AG04450 (cell line): ENCODE results near the gene B3GNT7. TPM values are rescaled to one million over a fixed set of nuclear protein-coding genes. Genes with fewer than 3 reads are reported as not detected.

ENCODE experiments used
- CTCF ChIA-PET: fragments of 300-600, 350-600 bp; formaldehyde crosslinking; extraction: SDS; loops from one replicate; lab custom pipeline; 2022; ENCODE audit warnings: antibody characterized with exemption, inconsistent platforms; lab: Charles Lee
- POLR2A ChIA-PET: fragments of 350-600 bp; formaldehyde crosslinking; extraction: SDS; loops from one replicate; lab custom pipeline; 2021; ENCODE audit warnings: antibody characterized with exemption, inconsistent platforms; lab: Yijun Ruan, JAX
- DNase-seq: peaks from one replicate; pipeline ENCODE4 v3.0.0-alpha.2; 2011; ENCODE audit warnings: low read depth, low spot score
- H3K27ac ChIP-seq: one replicate; pipeline ENCODE4 v1.5.1; 2012; ENCODE audit warnings: low read depth, low read length, control low read depth
- H3K27me3 ChIP-seq: one replicate; pipeline ENCODE4 v1.6.0; 2012; ENCODE audit warnings: low read length; ENCODE audit not compliant: control insufficient read depth, insufficient read depth
- H3K4me3 ChIP-seq: 2 replicates; pipeline ENCODE4 v1.5.1; 2011; ENCODE audit warnings: mild to moderate bottlenecking, low read depth, low read length, control low read depth
- H3K9me3 ChIP-seq: 2 replicates; pipeline ENCODE4 v1.5.1; 2012; ENCODE audit warnings: low read length; ENCODE audit not compliant: control insufficient read depth, insufficient read depth
- CTCF ChIP-seq: IDR thresholded peaks from 2 replicates; pipeline ENCODE4 v1.5.1; 2011; ENCODE audit warnings: low read depth, low read length, control low read depth, inconsistent platforms
- polyA plus RNA-seq: library from polyadenylated mRNA; depleted of rRNA; stranded (reverse); fragments of >200 nt; gene quantifications from 2 replicates; pipeline ENCODE4 v1.2.3, GENCODE V29; 2011

Gene B3GNT7
- polyA plus RNA-seq, 1 experiment = 0.06 TPM

DNA sequence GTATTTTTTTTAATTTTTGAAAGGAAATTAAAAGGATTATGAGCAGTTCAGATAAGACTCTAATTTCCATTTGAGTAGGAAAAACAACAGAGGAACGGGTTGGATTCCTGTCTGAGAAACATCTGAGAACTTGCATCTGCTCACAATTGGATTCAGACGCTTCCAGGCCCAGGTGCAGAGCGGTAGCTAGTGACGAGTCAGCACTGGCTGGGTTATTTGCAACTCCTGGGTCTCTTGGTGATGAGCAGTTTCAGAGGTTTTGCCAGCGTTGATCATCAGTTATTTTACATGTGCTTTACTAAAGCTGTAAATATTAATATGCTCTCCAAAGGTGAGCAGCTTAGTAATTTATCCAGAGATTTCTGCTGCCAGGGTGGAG, 39.1 kb upstream of the B3GNT7 start:
- ChIA-PET CTCF (interaction anchor here (1.3 kb wide), 1 partner anchor 9 kb away, joined by 3 read pairs; no protein-coding TSS in a partner anchor), POLR2A (no interaction called here)
- Histone ChIP-seq H3K27me3 (no peaks in the 10 kb centered on the region), H3K4me3 (no peak overlapping the region), H3K9me3 (no peaks in the 10 kb centered on the region; the same call in 1 of the 2 replicates), H3K27ac (no peak overlapping the region)
- TF ChIP-seq CTCF = no peak
- DNase-seq = peak; percentile 11

GRCh38 chr2:231357048-231357447, 38.5 kb upstream of the B3GNT7 start:
- CTCF ChIA-PET = no interaction called here
- POLR2A ChIA-PET = no interaction called here
- Histone ChIP-seq H3K27me3 (no peaks in the 10 kb centered on the region), H3K9me3 (no peaks in the 10 kb centered on the region; the same call in 1 of the 2 replicates), H3K4me3 (no peak overlapping the region), H3K27ac (no peak overlapping the region)
- TF ChIP-seq CTCF = no peak
- no peak for DNase-seq

GRCh38 chr2:231357931-231358330, 37.6 kb upstream of the B3GNT7 start:
- no peak overlapping the region for H3K27ac ChIP-seq
- no peaks in the 10 kb centered on the region; the same call in 1 of the 2 replicates for H3K9me3 ChIP-seq
- no peak overlapping the region for H3K4me3 ChIP-seq
- no peaks in the 10 kb centered on the region for H3K27me3 ChIP-seq
- TF ChIP-seq CTCF = no peak
- DNase-seq = no peak
- ChIA-PET POLR2A (no interaction called here), CTCF (no interaction called here)

GRCh38 chr2:231359441-231359840, 36.1 kb upstream of the B3GNT7 start:
- ChIA-PET POLR2A (interaction anchor here (0.5 kb wide), 1 partner anchor 82 kb away, joined by 5 read pairs; no protein-coding TSS in a partner anchor), CTCF (no interaction called here)
- Histone ChIP-seq H3K27ac (no peak overlapping the region), H3K4me3 (no peak overlapping the region), H3K27me3 (no peaks in the 10 kb centered on the region), H3K9me3 (no peaks in the 10 kb centered on the region; the same call in 1 of the 2 replicates)
- no peak for TF ChIP-seq CTCF
- DNase-seq = no peak

- Histone ChIP-seq H3K9me3 (no peaks in the 10 kb centered on the region; the same call in 1 of the 2 replicates), H3K4me3 (no peak overlapping the region), H3K27me3 (no peaks in the 10 kb centered on the region), H3K27ac (no peak overlapping the region)
- POLR2A ChIA-PET = no interaction called here
- no peak for DNase-seq
- CTCF ChIA-PET = no interaction called here
- no peak for TF ChIP-seq CTCF
These were observed 35.6 kb upstream of the B3GNT7 start for GRCh38 chr2:231359948-231360347.
